NCI-H82 treated with DMSO at 0.1 percent for 48 hours (cell line): ENCODE data around the gene ICE2.

ENCODE experiments used
- DNase-seq: peaks from one replicate; lab custom pipeline; 2025; ENCODE audit not compliant: unreplicated experiment; lab: John Stamatoyannopoulos, UW

The ICE2 gene

GRCh38 chr15:60373327-60373726, 105.6 kb downstream of the ICE2 start:
- DNase-seq: no peak

- DNase-seq: no peak
These were observed 106.2 kb downstream of the ICE2 start for GRCh38 chr15:60372756-60373155.

GRCh38 chr15:60372227-60372626, 106.7 kb downstream of the ICE2 start:
- no peak for DNase-seq

GRCh38 chr15:60371175-60372051, 107.5 kb downstream of the ICE2 start:
- DNase-seq: no peak

- no peak for DNase-seq
These were observed 108.1 kb downstream of the ICE2 start for GRCh38 chr15:60370869-60371136.

- no peak for DNase-seq
These were observed 108.7 kb downstream of the ICE2 start for GRCh38 chr15:60370105-60370868.

GRCh38 chr15:60369696-60370095, 109.2 kb downstream of the ICE2 start:
- DNase-seq: peak; percentile 85
